ENCODE measurements around the gene PANK1.

The PANK1 gene

DNA sequence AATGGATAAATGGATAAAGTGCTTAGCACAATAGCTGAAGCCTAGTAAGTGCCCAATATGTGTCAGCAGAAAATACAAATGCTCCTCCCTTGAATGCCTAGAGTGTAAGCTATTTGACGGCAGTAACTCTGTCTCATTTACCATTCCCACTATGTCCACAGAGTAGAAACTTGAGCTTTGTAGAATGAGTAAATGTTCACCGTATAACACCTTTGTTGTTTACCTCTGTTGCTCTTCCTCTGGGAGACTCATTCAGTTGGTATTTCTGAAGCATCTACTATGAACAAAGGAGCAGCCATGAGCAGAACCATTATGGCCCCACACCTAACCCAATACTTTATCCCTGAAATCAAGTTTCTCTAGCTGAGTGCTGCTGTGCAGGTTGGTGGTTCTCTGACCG is 101.2 kb downstream of the PANK1 start:
- TF ChIP-seq, protein P1, sequence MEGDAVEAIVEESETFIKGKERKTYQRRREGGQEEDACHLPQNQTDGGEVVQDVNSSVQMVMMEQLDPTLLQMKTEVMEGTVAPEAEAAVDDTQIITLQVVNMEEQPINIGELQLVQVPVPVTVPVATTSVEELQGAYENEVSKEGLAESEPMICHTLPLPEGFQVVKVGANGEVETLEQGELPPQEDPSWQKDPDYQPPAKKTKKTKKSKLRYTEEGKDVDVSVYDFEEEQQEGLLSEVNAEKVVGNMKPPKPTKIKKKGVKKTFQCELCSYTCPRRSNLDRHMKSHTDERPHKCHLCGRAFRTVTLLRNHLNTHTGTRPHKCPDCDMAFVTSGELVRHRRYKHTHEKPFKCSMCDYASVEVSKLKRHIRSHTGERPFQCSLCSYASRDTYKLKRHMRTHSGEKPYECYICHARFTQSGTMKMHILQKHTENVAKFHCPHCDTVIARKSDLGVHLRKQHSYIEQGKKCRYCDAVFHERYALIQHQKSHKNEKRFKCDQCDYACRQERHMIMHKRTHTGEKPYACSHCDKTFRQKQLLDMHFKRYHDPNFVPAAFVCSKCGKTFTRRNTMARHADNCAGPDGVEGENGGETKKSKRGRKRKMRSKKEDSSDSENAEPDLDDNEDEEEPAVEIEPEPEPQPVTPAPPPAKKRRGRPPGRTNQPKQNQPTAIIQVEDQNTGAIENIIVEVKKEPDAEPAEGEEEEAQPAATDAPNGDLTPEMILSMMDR (IDR thresholded peaks at IDR 0.05; ENCODE audit: borderline replicate concordance, insufficient read depth, low read depth, low read length): no peak
- no peak overlapping the region for H3K4me3 ChIP-seq (ENCODE audit: low read depth, low read length)

DNA sequence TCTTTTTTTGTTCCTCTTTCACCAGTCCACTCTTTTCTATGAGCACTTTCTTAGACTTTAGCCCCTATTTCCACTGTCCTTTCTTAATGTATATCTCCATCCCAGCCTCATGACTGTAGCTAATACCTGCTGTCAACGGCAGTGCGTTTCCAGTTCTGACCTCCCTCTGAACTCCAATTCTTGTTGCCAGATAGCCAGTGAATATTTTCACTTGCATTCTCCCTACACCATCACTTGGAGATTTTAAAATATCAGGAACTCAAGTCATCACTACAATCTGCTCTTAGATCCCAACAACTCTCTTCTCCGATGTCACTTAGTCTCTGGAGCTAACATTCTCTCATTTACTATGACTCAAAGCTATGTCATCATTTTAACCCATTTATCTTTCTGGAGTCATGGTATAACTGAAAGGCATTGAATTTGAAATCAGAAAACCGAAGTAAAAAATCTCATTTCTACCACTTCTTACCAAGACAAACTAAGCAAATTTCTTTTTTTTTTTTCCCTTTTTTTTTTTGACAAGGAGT is 104.6 kb downstream of the PANK1 start:
- no peak overlapping the region for H3K4me3 ChIP-seq (ENCODE audit: low read depth, low read length)
- TF ChIP-seq, protein P1 (IDR thresholded peaks at IDR 0.05; ENCODE audit: borderline replicate concordance, insufficient read depth, low read depth, low read length): no peak

DNA sequence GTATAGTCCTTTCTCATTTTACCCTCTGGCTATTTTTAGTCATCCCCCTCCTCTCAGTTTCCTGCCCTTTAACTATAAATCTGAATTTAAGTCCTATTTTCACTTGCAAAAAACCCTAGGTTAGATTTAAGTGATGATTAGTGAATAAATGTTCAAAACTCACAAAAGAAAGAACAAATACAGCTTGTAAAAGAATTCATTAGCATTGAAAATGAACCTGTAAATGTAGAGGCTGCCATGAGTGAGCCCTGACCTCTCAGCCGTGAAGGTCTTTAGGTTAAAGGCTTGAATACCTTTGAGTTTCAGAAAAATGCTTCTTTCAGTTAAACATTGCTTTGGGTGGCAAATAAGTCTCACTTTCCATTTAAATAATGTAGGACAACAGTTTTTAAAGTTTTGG is 107.7 kb downstream of the PANK1 start:
- TF ChIP-seq, protein P1 (IDR thresholded peaks at IDR 0.05; ENCODE audit: borderline replicate concordance, insufficient read depth, low read depth, low read length): no peak
- H3K4me3 ChIP-seq (ENCODE audit: low read depth, low read length): no peak overlapping the region

DNA sequence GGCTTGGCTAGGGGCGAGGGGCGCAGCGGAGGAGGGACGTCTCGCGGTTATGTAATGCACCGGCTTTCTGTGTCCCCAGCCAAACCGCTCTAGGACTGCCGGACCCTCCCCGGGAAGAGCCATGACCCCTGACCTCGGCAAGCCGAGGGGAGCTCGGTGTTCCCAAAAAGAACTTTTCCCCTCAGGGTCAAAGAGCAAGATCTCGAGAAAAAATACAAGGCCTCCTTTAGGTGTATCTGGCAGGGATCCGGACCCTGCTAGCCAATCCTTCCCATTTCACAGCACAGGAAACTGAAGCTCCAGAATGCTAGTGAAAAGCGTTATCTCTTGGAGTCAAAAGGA is 109.1 kb downstream of the PANK1 start:
- TF ChIP-seq, protein P1 (IDR thresholded peaks at IDR 0.05; ENCODE audit: borderline replicate concordance, insufficient read depth, low read depth, low read length): no peak
- H3K4me3 ChIP-seq (ENCODE audit: low read depth, low read length): no peak overlapping the region

DNA sequence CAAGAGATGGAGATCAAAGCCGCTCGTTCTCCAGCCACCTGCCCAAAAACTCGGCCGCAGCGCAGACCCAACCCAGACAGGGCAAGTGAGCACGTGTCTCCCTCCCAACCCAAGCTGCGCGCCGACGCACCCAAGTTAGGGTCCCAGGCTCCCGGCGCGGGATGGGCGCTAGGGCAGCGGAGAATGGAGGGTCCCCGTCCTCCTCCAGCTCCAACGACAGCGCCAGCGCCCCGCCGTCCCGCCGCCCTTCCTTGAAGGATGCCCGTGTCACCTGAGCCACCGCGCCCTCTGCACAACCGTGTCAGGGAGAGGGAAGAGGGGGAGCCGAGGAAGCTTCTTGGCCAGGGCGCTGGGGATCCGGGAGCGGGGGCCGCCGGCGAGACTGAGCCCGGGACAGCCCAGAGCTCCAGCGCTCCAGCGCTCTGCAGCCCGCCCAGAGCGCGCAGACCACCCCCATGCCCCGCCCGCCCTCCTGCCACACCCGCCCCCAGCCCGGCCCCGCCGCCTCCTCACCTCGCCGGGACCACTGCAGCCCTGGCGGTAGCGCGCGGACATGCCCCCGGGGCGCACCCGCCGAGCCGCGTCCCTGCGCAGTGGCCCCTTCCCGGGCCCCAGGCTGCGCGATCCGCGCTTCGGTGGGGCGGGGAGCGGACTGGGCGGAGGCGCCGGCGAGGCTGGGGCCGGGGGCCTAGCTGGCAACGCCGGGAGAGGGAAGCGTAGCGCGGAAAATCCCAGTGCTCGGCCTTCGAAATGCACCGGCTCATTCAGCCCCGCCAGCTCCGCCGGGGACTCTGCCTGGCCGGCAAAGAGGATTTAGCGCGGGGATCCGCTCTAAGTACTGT is 109.7 kb downstream of the PANK1 start, which contains the start of gene SLC16A12:
Gene SLC16A12 (minus strand): TSS at position 424 of the 842 bp plus-strand sequence. CDS start 73,016 bp downstream, outside the sequence.
- TF ChIP-seq, protein P1 (IDR thresholded peaks at IDR 0.05; ENCODE audit: borderline replicate concordance, insufficient read depth, low read depth, low read length): no peak
- H3K4me3 ChIP-seq (ENCODE audit: low read depth, low read length): no peak within 1 kb of the TSS

DNA sequence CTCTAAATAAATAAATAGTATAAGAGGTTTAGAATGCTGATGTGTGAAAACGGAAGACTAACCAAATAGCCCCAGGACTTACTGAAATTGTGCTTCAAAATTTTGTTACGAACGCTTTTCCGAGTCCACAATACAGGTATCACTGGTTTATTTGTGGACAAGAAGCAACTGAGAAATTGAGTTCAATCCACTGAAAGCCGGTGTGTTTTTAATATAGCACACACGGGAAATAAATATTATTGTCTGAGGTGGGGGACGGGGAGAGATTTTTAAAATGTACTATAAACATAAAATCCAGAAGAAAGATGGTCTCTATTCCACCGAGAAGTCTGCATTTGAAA is 110.2 kb downstream of the PANK1 start:
- H3K4me3 ChIP-seq (ENCODE audit: low read depth, low read length): no peak overlapping the region

More for the DNA sequence above, 110.2 kb downstream of the PANK1 start:
- TF ChIP-seq, protein P1 (IDR thresholded peaks at IDR 0.05; ENCODE audit: borderline replicate concordance, insufficient read depth, low read depth, low read length): no peak

Measured in GM12875 (cell line).